NCI-H187 (cell line): ENCODE data around the gene MAB21L4.
A peak's percentile ranks its signal among the peaks of the same experiment; 100 is the strongest.
"Not testable (repeated sequence)": the region's sequence is repeated elsewhere in the genome, so short reads cannot be mapped to it uniquely, and the experiment has no call there.

ENCODE experiments used
- DNase-seq, 2 experiments: peaks; one replicate each; lab custom pipeline; 2025; lab: John Stamatoyannopoulos, UW

Gene MAB21L4

DNA sequence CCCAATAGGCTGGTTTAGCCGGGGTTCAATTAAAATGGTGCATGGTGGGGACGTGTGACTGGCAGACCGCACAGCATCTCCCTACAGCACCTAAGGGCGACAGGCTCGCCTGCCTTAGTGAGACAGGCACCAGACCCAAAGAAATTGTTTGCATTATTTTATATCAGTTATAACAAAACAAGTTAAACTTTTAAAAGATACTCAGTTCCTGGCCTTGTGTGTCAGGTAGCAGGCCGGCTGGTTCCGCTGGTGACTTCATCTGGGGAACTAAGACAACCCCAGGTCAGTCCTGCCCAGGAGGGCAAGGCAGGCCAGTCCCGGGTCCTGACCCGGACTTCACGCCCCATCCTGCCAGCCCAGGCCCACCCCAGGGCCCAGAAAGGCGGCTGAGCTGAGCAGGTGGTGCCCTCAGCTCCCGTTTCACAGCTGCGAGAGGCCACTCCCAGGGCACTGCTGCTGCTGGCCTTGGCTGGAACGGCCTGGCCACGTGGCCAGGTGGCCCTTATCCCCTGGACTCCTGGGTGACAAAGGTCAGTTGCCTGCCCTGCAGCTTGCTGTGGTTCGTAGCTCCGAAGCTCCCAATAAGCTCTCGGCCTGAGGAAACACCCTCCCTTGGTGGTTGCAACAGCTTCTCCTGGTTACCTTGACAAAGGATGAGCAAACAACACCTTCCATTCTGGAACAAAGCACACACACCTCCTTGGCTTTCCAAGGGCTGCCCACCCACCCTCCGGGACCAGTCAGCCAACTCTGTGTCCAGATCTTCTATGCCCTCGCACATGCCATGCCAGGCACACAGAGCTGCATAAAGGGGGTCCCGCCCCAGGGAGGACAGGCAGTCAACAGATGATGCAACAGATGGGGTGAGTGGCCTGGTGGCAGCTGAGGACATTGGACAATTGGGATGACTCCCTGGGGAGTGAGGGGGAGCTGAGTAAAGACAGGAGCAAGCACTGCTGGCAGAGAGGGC lies 38.6 kb downstream of the MAB21L4 start:
- DNase-seq = no peak

DNA sequence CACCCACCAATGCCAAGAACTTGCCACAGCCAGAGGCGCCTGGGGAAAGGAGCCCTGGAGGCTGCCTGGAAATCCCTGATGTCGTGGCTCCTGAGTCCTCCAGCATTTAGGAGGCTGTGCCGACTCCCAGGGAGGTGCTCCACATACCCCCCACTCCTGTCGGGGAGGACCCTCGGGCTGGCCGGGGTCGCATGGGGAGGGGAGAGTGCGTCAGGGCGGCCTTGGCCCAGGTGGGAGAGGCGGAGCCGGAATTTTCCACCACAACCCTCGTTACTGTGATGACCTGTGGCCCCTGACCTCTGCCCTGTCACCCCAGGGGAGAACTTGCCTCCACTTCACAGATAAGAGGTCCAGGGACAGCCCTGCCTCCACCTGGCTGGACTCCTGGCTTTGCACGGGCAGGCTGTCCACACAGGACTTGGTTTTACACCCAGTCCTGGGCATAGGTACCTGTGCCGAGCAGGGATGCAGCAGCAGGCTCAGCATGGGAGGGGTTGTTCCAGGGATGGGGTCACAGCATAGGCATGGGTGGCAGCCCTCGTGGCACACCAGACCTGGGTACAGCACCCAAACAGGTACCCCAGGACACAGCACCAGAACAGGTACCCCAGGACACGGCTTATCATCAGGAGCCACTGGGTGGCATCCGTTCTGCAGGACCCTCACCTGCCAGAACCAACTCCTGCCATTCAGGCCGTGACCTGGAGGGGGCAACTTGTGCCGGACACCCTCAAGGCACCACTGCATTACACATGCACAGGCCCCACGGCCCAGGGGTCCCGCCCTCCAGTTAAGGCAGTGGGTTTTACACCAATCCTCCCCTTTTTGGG lies 39.6 kb downstream of the MAB21L4 start:
- DNase-seq = no peak

DNA sequence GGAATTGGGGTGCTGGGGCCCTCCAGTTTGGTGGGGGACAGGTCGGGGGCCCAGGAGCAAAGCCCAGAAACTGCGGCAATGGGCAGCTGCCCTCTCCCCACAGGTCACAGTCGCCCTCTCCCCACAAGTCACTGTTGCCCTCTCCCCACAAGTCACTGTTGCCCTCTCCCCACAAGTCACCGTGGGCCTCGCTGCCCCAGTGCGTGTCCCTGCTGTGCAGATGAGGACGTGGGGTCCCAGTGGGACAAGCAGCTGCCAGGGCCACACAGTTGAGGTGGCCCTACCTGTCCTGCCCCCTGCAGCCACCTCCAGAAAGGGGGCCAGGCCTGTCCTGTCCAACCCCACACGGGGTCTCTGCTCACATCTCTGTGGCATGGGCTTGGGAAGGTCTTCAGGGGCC lies 40.3 kb downstream of the MAB21L4 start:
- DNase-seq = no peak

DNA sequence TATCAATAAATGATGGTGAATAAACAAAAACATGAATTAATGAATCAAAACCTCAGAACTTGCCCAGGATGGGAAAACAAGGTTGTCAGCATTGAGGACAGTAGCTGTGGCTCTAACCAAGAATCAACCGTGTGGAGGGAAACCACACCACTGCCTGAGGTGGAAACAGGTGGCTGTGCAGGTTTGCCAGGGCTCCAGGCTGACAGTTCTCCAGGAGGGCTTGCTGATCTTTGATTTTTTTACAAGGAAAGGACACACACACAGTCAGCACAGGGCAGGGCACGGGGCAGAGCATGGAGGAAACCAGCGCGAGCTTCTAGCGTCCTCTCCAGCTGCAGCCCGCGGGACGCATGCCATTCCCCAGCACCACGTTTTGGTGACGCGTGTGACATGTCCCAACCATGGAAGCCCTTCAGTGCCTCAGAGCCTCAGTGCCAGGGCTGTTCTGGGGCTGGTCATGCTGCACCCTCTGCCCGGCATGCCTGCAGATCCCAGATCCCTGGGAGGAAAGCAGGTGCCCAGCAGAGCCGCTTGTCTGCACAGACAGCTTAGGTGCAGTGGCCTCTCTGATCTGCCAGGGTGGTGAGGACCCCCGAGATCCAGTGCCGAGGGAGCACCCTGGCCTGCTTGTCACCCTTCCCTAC lies 43.2 kb downstream of the MAB21L4 start:
- no peak for DNase-seq

DNA sequence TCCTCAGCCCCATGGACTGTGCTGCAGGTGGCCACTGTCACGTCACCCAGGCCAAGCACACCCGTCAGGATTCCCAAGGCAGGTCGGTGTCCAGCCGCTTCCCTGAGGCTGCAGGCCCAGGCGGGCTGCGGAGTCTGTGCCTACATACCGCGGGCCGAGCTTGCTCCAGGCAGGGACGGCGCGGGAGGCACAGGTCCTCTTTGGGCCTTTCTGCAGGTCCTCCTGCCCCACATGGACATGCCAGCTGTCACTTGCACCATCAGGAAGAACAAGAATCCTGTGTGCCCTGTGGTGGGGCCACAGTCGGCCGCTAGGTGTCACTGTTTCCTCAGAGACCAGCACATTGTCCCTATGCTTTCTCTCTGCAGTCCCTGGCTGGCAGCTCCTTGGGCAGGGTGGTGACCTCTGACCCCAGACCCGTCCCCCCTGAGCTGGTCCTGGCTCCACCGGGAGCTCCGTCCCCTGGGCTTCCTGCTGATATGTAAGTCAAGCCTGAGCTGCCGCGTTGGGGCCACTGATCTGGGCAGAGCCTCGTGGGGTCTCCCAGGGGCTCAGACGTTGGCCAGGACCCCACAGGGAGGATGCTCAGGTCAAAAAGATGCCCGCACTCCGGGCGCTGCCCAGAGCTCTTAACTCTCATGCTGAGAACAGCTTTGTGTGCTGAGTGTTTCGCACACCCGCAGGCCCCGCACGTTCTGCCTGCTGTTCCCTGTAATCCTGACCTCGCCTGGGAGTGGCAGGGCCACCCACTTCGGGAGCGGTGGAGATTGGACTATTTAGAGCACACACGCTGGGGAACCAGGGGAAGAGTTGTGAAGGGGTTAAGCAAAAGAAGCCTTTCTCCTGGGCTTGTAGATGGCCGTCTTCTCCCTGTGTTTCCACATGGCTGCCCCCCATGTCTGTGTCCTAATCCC lies 44.6 kb downstream of the MAB21L4 start:
- peak; percentile 23 to 45 for DNase-seq

DNA sequence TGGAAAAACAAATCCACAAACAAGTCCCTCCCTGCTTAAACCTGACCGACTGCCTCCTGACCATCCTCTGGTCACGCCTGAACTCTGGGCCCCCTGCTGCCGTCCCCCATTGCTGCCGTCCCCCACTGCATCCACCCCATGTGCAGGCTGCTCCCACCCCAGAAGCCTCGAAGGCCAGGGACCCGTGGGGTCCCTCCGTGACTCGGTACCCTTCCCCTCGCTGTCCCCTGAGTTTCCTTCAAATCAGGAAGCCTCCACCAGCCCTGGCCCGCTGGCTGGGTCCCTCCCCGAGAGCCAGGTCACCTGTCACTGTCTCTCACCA lies 45.2 kb downstream of the MAB21L4 start:
- DNase-seq = no peak

DNA sequence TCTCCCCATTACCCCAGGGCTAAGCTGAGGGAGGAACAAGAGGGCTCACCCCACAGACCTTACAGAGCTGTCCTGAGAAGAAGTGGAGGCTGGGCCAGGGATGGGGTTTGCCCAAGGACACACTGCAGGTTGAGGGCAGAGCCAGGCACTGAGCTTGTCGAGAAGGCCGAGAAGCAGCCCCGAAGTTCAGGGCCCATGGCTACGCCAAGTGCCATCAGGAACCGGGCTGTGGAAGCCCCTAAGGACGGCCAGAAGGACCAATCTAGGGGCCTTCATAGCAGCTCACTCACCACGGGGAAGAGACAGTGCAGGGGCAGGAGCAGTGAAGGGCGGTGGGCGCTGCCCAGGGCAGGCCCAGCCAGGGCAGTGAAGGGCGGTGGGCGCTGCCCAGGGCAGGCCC lies 45.9 kb downstream of the MAB21L4 start:
- no peak for DNase-seq

DNA sequence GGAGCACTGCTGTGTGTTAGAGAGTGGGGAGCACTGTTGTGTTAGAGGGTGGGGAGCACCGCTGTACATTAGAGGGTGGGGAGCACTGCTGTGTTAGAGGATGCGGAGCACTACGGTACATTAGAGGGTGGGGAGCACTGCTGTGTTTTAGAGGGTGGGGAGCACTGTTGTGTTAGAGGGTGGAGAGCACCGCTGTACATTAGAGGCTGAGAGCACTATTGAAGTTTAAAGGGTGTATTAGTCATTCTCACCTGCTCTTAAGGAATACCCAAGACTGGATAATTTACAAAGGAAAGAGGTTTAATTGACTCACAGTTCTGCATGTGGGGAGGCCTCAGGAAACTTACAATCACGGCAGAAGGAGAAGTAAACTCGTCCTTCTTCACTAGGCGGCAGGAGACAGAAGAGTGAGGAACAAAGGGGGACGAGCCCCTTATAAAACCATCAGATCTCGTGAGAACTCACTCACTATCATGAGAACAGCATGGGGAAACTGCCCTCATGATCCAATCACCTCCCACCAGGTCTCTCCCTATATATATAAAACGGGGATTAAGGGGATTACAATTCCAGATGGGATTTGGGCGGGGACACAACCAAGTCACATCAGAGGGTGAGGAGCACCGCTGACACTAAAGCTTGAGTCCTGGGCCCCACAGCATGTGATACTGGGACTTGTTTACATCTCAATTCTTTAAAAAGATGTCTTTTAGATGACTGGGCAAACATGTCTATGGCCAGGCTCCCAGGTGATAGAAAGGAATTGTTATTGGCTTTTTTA lies 46.9 kb downstream of the MAB21L4 start:
- no peak for DNase-seq

DNA sequence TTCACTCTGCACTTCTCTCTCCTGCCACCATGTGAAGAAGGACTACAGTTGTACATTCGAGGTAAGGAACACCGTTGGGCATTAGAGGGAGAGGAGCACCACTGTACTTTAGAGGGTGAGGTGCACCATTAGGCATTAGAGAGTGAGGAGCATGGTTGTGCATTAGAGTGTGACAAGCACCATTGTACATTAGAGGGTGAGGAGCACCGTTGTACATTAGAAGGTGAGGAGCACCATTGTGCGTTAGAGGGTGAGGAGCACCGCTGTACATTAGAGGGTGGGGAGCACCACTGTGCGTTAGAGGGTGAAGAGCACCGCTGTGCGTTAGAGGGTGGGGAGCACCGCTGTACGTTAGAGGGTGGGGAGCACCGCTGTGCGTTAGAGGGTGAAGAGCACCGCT lies 48.1 kb downstream of the MAB21L4 start:
- no peak for DNase-seq

DNA sequence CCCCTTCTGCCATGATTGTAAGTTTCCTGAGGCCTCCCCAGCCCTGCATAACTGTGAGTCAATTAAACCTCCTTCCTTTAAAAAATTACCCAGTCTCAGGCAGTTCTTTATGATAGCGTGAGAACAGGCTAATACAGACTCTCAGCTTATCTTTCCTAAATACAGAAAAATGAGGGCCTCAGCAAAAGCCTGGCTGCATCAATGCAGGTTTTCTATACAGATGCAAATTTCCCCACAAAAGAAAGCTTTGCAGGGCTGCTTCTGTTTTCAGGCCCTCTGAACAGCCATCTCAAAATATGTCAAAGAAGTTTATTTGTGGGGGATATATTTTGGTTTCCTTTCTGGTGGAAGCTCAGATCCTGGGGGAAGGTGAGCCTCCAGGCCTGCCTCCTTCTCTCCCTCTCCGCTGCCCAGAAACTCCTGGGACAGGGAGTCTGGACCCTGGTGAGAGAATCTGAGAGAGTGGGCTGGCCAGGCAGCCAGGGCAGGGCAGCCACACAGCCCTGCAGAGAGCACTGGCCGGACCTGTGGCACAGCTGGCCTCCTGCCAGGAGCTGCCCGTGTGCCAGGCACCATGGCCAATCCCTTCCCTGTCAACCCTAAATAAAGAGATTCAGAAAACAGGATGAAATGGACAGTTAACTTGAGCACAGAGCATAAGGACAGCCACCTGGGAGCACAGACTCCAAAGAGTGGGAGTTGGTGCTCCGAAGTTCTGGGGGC lies 48.9 kb downstream of the MAB21L4 start:
- no peak for DNase-seq

DNA sequence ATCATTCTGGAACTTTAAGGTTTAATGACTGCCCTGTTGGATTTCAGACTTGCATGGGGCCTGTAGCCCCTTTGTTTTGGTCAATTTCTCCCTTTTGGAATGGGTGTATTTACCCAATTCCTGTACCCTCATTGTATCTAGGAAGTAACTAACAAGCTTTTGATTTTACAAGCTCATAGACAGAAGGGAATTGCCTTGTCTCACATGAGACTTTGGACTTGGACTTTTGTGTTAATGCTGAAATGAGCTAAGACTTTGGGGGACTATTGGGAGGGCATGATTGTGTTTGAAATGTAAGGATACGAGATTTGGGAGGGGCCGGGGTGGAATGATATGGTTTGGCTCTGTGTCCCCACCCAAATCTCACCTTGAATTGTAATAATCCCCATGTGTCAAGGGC lies 49.6 kb downstream of the MAB21L4 start:
- not testable (repeated sequence) for DNase-seq

DNA sequence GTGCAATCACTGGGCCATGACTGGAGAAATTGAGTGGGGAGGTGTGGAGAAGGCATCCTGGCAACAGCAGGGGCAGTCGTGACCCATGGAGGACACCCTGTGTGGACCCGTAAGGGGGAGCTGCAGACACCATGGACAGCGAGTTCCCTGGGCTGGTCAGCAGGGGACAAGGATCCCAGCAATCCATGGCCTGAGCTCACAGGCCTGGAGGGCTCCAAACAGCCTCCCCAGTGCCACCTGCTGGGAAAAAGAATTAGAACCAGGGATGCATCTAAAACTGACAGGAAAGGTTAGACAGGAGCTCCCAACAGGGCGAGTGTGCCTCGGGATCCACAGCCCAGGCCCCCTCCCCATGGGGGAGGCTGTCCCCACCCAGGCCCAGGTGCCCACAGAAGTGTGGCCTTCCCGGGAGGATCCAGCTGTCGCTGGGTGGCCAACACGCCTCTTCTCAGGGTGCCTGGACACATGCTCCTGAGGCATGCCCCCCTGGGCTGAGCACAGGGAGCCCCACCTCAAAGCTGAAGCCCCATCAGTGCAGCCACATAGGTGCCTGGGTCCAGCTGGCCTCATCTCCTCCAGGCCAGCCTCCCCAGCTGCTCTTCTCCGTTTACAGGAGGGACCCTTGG lies 55.4 kb downstream of the MAB21L4 start:
- no peak for DNase-seq

DNA sequence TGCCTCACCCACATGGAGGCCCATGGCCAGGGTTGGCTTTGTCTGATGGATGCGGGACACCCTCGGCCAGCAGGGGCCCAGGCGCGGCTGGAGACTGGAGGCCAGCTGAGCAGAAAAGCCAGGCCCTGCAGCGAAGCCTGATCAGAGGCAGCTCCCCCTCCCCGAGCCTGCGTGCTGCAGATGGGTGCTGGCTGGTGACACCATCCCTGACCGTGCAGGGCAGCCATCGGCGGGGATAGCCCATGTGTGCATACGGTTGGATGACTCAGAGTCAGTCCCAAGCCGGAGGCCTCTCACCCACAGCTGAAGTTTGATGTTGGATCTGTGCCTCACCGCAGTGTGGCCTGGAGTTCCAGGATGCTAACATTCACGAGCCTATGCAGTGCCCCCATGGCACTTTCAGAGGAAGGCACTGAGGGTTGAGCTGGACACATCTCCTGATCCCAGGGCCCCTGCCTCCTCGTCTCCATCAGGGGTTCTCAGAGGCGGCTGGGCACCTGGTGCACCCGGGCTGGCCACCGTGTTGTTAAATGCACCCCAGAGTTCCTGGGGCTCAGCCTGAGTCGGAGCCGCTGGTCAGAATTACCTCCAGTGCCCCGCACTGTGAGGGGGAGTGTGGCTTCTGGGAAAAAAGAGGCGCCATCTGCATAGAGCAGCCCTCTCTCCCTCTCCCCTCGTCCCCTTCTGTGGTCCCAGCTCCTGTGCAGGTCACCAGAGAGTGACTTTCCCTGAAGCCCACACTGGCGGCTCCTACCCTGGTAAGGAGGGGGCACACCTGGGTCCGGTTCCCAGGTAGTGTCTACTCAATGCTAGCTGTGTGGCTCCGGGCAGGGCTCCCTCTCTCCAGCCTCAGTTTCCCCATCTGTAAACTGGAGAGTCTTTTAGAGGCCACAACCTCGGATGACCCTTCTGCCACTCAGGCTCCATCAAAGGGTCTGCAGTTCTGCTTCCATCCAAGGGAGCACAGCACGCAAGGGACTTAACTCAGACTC lies 56.5 kb downstream of the MAB21L4 start:
- no peak for DNase-seq

DNA sequence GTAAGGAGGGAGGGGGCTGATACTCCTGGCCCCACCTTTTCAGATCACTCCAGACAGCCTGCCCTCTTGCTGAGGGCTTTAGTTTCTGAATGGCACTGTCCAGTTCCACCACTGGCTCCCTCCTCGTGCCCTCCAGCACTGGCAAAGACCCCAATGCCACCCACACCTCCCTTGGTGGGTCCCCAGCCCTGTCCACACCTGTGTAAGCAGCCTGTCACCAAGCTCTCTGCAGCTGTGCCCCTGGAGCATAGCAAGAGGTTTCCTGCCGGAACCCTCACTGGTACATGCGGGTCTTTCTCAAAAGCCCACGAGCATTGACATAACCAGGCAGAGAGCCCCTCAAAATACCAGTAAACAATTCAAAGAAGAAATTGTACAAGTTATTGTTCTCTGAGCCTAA lies 58.3 kb downstream of the MAB21L4 start:
- DNase-seq = no peak

DNA sequence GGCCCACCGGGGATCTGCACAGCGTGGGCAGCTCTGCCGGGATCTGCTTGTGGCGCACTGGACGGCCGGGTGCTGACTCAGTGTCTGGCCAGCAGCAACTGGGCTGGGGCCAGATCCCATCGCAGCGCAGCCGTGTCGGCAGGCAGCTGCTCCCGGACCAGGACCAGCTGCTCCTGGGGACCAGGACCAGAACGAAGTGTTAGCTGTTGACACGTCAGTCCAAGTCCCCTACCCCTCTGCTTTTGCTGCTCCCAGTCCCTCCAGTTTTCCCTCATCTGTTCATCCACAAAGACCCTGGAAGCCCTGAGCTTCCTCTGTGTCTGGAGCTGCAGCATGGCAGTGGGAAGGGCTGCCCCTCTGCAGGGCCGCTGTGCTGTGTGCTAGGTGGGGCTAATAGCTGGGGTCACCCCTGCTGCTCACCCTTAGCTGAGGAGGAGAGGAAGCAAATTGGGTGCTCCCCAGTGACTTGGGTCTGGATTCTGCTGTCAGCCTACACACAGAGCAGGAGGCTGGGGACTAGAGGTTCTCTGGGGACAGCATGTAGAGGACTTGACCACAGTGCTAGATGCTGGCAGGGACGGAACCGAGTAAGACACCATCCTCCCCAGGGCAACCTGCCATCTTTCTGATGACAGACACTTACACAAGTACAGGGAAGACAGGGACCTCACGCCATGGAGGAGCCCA lies 59.0 kb downstream of the MAB21L4 start:
- DNase-seq = no peak
